Measurements from ENCODE around the gene MTMR10.

The MTMR10 gene

GRCh38 chr15:30917675-30918074, 73.8 kb downstream of the MTMR10 start:
- H3K4me3 ChIP-seq (ENCODE audit: low read depth, low read length) = no peak overlapping the region
- TF ChIP-seq CTCF (IDR thresholded peaks at IDR 0.05; ENCODE audit: control insufficient read depth, extremely low read depth, insufficient read depth) = no peak

GRCh38 chr15:30917013-30917412, 74.4 kb downstream of the MTMR10 start:
- TF ChIP-seq CTCF (IDR thresholded peaks at IDR 0.05; ENCODE audit: control insufficient read depth, extremely low read depth, insufficient read depth) = no peak
- no peak overlapping the region for H3K4me3 ChIP-seq (ENCODE audit: low read depth, low read length)
- DNase-seq (ENCODE audit: low read depth) = no peak

More at GRCh38 chr15:30917675-30918074, 73.8 kb downstream of the MTMR10 start:
- DNase-seq (ENCODE audit: low read depth) = no peak

GRCh38 chr15:30913761-30914160, 77.7 kb downstream of the MTMR10 start:
- TF ChIP-seq CTCF (IDR thresholded peaks at IDR 0.05; ENCODE audit: control insufficient read depth, extremely low read depth, insufficient read depth) = no peak
- no peak overlapping the region for H3K4me3 ChIP-seq (ENCODE audit: low read depth, low read length)
- DNase-seq (ENCODE audit: low read depth) = no peak

DNA sequence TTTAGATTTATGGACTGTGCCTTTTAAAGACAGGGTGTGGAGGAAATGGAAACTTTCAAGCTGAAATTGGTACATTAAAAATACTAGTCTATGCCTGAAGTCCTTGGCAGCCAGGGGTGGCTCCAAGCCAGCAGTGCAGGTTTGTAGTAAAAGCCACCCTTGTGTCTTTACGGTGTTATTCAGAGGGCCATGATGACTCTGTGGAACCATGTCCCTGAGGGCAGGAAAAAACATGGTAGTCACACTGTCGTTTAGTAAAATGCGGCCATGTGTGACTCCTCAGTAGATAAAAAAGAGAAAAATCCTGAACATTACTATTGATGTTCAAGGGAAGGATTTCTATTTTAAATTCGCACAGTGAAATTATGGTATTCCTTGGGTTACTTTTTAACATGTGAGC, 85.1 kb downstream of the MTMR10 start:
- no peak for TF ChIP-seq CTCF (IDR thresholded peaks at IDR 0.05; ENCODE audit: control insufficient read depth, extremely low read depth, insufficient read depth)
- H3K4me3 ChIP-seq (ENCODE audit: low read depth, low read length) = peak overlapping the region; percentile 33
- peak; percentile 53 for DNase-seq (ENCODE audit: low read depth)

DNA sequence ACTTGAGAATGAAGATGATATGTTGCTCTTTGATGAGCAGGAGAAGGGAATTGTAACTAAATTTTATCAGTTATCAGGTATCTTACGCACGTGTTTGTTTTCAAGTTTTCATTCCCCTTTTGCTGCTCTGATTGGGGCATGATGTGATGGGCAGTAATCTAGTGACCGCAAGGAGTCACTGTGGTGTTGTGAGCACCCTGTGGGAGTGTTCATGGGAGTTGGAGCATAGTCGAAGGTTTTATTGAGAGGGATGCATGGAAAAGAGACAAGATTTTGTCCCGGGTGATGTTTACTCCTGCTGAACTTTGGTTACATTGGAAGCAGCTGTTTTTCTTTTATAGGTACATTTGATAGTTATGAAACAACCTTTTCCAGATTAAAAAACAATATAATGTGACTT, 85.6 kb downstream of the MTMR10 start:
- peak; percentile 89 for TF ChIP-seq CTCF (IDR thresholded peaks at IDR 0.05; ENCODE audit: control insufficient read depth, extremely low read depth, insufficient read depth)
- DNase-seq (ENCODE audit: low read depth) = peak; percentile 89
- peak overlapping the region; percentile 33; the same call in 1 of the 2 replicates for H3K4me3 ChIP-seq (ENCODE audit: low read depth, low read length)

DNA sequence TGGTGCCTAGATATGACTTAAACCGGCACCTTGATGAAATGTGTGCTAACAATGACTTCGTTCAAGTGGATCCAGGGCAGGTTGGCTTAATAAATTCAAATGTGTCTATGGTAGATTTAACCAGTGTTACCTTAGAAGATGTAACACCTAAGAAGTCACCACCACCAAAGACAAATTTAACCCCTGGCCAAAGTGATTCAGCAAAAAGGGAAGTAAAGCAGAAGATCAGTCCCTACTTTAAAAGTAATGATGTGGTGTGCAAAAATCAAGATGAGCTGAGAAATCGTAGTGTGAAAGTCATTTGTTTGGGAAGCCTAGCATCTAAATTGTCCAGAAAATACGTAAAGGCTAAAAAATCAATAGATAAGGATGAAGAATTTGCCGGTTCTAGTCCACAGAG, 86.6 kb downstream of the MTMR10 start:
- peak overlapping the region; percentile 68 for H3K4me3 ChIP-seq (ENCODE audit: low read depth, low read length)
- no peak for DNase-seq (ENCODE audit: low read depth)
- TF ChIP-seq CTCF (IDR thresholded peaks at IDR 0.05; ENCODE audit: control insufficient read depth, extremely low read depth, insufficient read depth) = no peak

- peak; percentile 81 for DNase-seq (ENCODE audit: low read depth)
- no peak; the same call in 1 of the 2 replicates for TF ChIP-seq CTCF (IDR thresholded peaks at IDR 0.05; ENCODE audit: control insufficient read depth, extremely low read depth, insufficient read depth)
- H3K4me3 ChIP-seq (ENCODE audit: low read depth, low read length) = peak within 1 kb of the TSS; percentile 68
Observed at GRCh38 chr15:30903497-30904187, 87.8 kb downstream of the MTMR10 start, which contains the start of gene FAN1. TSS of gene FAN1 (plus strand) at chr15:30903915. CDS start at chr15:30904664, 749 bp downstream.
